Measurements from ENCODE around the gene MAG. TPM values are rescaled to one million over a fixed set of nuclear protein-coding genes. Genes with fewer than 3 reads are reported as not detected.

The MAG gene
- total RNA-seq, 2 donors from 2014 or later, result not detected

DNA sequence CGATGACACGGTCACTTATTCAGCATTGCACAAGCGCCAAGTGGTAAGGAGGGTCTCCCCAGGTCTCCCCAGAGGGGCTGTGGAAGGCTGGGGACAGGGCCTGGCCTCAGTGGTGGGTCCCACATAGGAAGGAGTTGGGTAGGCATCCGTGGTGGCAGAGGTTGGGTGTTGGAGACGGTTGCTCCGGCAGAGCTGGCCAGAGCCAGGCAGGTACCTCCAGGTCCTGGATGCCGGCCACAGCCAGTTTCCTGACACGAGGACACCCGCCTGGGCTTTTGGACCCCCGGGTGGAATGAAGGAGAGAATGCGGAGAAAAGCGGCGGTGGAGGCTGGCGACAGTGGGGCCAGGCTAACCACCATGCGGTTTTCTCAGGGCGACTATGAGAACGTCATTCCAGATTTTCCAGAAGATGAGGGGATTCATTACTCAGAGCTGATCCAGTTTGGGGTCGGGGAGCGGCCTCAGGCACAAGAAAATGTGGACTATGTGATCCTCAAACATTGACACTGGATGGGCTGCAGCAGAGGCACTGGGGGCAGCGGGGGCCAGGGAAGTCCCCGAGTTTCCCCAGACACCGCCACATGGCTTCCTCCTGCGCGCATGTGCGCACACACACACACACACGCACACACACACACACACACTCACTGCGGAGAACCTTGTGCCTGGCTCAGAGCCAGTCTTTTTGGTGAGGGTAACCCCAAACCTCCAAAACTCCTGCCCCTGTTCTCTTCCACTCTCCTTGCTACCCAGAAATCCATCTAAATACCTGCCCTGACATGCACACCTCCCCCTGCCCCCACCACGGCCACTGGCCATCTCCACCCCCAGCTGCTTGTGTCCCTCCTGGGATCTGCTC is 54.5 kb downstream of the MAG start:
- peak; percentile 80 for ATAC-seq
- Mint-ChIP-seq H3K36me3 (ENCODE audit: low read depth) (no peaks in the 10 kb centered on the region), H3K4me1 (peaks cover 36% of the 10 kb centered on the region), H3K27me3 (peaks cover 18% of the 10 kb centered on the region), H3K27ac (peak overlapping the region; percentile 94), H3K4me3 (peak overlapping the region; percentile 79)
- peak; percentile 59 to 73 (median 71) for DNase-seq
- H3K9me3 ChIP-seq (ENCODE audit: control insufficient read depth, low read length, poor library complexity, severe bottlenecking), result no peaks in the 10 kb centered on the region

DNA sequence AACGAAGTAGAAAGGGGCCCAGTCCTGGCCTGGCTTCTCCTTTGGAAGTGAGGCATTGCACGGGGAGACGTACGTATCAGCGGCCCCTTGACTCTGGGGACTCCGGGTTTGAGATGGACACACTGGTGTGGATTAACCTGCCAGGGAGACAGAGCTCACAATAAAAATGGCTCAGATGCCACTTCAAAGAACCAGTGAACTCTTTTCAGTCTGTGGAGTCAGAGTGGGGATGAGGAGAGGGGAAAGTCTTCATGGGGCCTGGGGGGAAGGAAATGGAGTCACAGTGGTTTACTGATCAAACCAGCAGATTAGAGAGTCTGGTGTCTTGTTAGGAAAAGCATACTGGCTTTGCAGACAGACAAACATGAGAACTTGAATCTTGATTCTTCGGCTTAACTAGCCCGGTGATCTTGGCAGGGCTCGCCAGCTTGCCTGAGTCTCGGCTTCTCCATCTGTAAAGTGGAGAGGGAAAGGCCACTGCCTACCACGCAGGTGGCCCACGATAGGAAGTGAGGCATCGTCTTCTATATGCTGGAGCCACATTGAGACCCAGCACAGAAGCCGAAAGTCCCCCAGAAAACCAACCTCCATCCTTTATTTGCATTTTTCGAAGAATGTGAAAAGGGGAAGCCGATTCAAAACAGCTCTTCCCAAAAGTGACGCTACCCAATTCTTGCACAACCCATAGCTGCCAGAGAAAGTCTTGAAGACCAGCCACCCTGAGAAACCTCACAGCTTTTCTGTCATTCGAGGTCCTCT is 55.4 kb downstream of the MAG start, which contains the start of gene FFAR1:
TSS of gene FFAR1 (plus strand) at position 732 of the 759 bp plus-strand sequence. CDS start 3,650 bp downstream, outside the sequence.
- peak; percentile 77 for ATAC-seq
- Mint-ChIP-seq H3K36me3 (ENCODE audit: low read depth) (no peaks in the 10 kb centered on the region), H3K27me3 (peaks cover 18% of the 10 kb centered on the region), H3K27ac (peak within 1 kb of the TSS; percentile 94), H3K4me3 (peak within 1 kb of the TSS; percentile 79), H3K4me1 (peaks cover 33% of the 10 kb centered on the region)
- peak in 2 of 3 donors; percentile 32 to 42 for DNase-seq
- H3K9me3 ChIP-seq (ENCODE audit: control insufficient read depth, low read length, poor library complexity, severe bottlenecking), result no peaks in the 10 kb centered on the region

GRCh38 chr19:35347930-35348298 is 56.0 kb downstream of the MAG start:
- peaks cover 35% of the 10 kb centered on the region for H3K4me1 Mint-ChIP-seq
- H3K4me3 Mint-ChIP-seq, result peak overlapping the region; percentile 79
- no peak for DNase-seq

GRCh38 chr19:35348911-35349611 is 57.1 kb downstream of the MAG start:
- no peaks in the 10 kb centered on the region for H3K9me3 ChIP-seq (ENCODE audit: control insufficient read depth, low read length, poor library complexity, severe bottlenecking)
- Mint-ChIP-seq H3K27me3 (peaks cover 14% of the 10 kb centered on the region), H3K4me3 (no peak overlapping the region), H3K4me1 (peaks cover 32% of the 10 kb centered on the region), H3K27ac (peak overlapping the region; percentile 83), H3K36me3 (ENCODE audit: low read depth) (no peaks in the 10 kb centered on the region)
- ATAC-seq (no peak), DNase-seq (no peak)

More at GRCh38 chr19:35347930-35348298, 56.0 kb downstream of the MAG start:
- Mint-ChIP-seq H3K27ac (peak overlapping the region; percentile 94), H3K36me3 (ENCODE audit: low read depth) (no peaks in the 10 kb centered on the region), H3K27me3 (peaks cover 18% of the 10 kb centered on the region)
- no peaks in the 10 kb centered on the region for H3K9me3 ChIP-seq (ENCODE audit: control insufficient read depth, low read length, poor library complexity, severe bottlenecking)
- ATAC-seq, result no peak

- Mint-ChIP-seq H3K4me1 (peaks cover 31% of the 10 kb centered on the region), H3K27ac (peak overlapping the region; percentile 83), H3K4me3 (no peak overlapping the region), H3K27me3 (peaks cover 14% of the 10 kb centered on the region), H3K36me3 (ENCODE audit: low read depth) (no peaks in the 10 kb centered on the region)
- ATAC-seq (no peak), DNase-seq (peak in 1 of 3 donors; percentile 3)
- H3K9me3 ChIP-seq (ENCODE audit: control insufficient read depth, low read length, poor library complexity, severe bottlenecking), result no peaks in the 10 kb centered on the region
Observed at GRCh38 chr19:35349614-35350521, 57.9 kb downstream of the MAG start.

- ATAC-seq (no peak), DNase-seq (no peak)
- H3K9me3 ChIP-seq (ENCODE audit: control insufficient read depth, low read length, poor library complexity, severe bottlenecking), result no peaks in the 10 kb centered on the region
- Mint-ChIP-seq H3K27me3 (peaks cover 12% of the 10 kb centered on the region), H3K36me3 (ENCODE audit: low read depth) (no peaks in the 10 kb centered on the region), H3K4me3 (no peak overlapping the region), H3K27ac (no peak overlapping the region), H3K4me1 (peaks cover 30% of the 10 kb centered on the region)
Observed at GRCh38 chr19:35350591-35350990, 58.6 kb downstream of the MAG start.

DNA sequence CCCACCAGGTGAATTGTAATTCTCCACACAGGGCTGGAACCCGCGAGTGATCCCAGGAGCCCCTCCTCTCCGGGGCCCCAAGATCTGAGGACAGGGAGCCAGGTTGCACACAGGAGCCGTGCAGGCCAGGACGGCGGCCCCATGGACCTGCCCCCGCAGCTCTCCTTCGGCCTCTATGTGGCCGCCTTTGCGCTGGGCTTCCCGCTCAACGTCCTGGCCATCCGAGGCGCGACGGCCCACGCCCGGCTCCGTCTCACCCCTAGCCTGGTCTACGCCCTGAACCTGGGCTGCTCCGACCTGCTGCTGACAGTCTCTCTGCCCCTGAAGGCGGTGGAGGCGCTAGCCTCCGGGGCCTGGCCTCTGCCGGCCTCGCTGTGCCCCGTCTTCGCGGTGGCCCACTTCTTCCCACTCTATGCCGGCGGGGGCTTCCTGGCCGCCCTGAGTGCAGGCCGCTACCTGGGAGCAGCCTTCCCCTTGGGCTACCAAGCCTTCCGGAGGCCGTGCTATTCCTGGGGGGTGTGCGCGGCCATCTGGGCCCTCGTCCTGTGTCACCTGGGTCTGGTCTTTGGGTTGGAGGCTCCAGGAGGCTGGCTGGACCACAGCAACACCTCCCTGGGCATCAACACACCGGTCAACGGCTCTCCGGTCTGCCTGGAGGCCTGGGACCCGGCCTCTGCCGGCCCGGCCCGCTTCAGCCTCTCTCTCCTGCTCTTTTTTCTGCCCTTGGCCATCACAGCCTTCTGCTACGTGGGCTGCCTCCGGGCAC is 59.6 kb downstream of the MAG start:
- no peaks in the 10 kb centered on the region for H3K9me3 ChIP-seq (ENCODE audit: control insufficient read depth, low read length, poor library complexity, severe bottlenecking)
- Mint-ChIP-seq H3K27me3 (peaks cover 4% of the 10 kb centered on the region), H3K4me3 (no peak overlapping the region), H3K27ac (no peak overlapping the region), H3K4me1 (peaks cover 22% of the 10 kb centered on the region), H3K36me3 (ENCODE audit: low read depth) (peaks cover 2% of the 10 kb centered on the region)
- ATAC-seq (no peak), DNase-seq (peak in 1 of 3 donors; percentile 3)

DNA sequence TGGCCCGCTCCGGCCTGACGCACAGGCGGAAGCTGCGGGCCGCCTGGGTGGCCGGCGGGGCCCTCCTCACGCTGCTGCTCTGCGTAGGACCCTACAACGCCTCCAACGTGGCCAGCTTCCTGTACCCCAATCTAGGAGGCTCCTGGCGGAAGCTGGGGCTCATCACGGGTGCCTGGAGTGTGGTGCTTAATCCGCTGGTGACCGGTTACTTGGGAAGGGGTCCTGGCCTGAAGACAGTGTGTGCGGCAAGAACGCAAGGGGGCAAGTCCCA is 60.2 kb downstream of the MAG start:
- peaks cover 17% of the 10 kb centered on the region for H3K4me1 Mint-ChIP-seq
- H3K4me3 Mint-ChIP-seq, result no peak overlapping the region
- DNase-seq (no peak), ATAC-seq (no peak)
- H3K36me3 Mint-ChIP-seq (ENCODE audit: low read depth), result peaks cover 2% of the 10 kb centered on the region
- H3K27me3 Mint-ChIP-seq, result peaks cover 4% of the 10 kb centered on the region
- no peak overlapping the region for H3K27ac Mint-ChIP-seq
- H3K9me3 ChIP-seq (ENCODE audit: control insufficient read depth, low read length, poor library complexity, severe bottlenecking), result no peaks in the 10 kb centered on the region

DNA sequence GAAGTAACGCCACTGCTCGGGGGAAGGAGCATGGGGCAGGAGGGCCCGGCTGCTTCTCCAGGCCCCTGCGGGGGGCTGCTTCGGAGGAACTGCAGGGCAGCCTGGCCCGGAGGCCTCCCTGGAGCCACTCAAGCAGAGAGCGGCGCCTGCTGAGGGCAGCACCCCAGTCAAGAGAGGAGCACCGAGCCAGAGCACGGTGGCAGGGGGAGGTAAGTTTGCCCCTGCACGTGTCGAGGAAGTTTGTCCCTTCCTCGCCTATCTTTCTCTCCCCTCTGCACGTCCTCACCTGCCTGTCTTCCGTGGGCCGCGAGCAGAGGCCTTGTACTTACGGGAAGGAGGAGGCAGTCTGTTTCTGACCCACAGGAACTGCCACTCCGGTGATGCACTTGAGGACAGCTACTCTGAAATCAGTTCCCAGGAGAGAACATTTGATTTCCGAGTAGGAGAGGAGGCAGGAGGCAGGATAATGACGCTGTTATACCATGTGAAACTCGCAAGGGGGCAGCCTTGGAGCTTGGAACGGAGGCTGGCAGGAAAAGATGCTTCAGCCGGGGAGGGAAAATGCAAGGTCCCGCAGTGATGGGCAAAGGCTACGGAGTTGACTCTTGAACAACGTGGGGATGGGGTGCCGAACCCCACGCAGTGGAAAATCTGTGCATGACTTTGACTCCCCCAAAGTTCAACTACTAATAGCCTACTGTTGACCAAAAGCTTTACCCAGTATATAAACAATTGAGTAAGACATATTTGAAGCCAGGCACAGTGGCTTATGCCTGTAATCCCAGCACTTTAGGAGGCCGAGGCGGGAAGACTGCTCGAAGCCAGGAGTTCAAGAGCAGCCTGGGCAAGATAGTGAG is 60.7 kb downstream of the MAG start:
- H3K27ac Mint-ChIP-seq, result no peak overlapping the region
- ATAC-seq, result peak; percentile 84
- peaks cover 2% of the 10 kb centered on the region for H3K36me3 Mint-ChIP-seq (ENCODE audit: low read depth)
- peaks cover 4% of the 10 kb centered on the region for H3K27me3 Mint-ChIP-seq
- H3K4me3 Mint-ChIP-seq, result no peak overlapping the region
- DNase-seq, result peak; percentile 44 to 53 (median 48)
- peaks cover 11% of the 10 kb centered on the region for H3K4me1 Mint-ChIP-seq
- no peaks in the 10 kb centered on the region for H3K9me3 ChIP-seq (ENCODE audit: control insufficient read depth, low read length, poor library complexity, severe bottlenecking)

- H3K4me3 Mint-ChIP-seq, result no peak overlapping the region
- no peak overlapping the region for H3K27ac Mint-ChIP-seq
- H3K4me1 Mint-ChIP-seq, result peaks cover 13% of the 10 kb centered on the region
Observed at GRCh38 chr19:35353635-35354034, 61.7 kb downstream of the MAG start.

DNA sequence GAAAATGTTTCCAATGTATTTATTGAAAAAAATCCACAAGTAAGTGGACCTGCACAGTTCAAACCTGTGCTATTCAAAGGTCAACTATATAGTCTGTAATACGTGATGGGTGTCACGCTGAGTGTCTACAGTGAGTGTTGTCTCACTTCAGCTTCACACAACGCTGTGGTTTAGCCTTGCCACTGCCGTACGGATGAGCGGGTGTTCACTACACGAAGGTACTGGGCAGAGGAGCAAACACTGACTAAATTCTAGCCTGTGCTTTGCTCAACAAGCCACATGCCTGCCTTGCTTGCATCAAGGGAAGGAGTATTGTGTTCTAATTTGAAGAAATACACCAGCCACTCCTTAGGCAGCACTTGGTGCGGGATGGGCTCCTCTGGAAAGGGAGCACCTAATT is 62.9 kb downstream of the MAG start:
- DNase-seq, result no peak
- H3K4me3 Mint-ChIP-seq, result no peak overlapping the region
- H3K9me3 ChIP-seq (ENCODE audit: control insufficient read depth, low read length, poor library complexity, severe bottlenecking), result no peaks in the 10 kb centered on the region

More at GRCh38 chr19:35353635-35354034, 61.7 kb downstream of the MAG start:
- DNase-seq (no peak), ATAC-seq (no peak)
- Mint-ChIP-seq H3K27me3 (peaks cover 12% of the 10 kb centered on the region), H3K36me3 (ENCODE audit: low read depth) (peaks cover 5% of the 10 kb centered on the region)
- H3K9me3 ChIP-seq (ENCODE audit: control insufficient read depth, low read length, poor library complexity, severe bottlenecking), result no peaks in the 10 kb centered on the region

More for the DNA sequence above, 62.9 kb downstream of the MAG start:
- Mint-ChIP-seq H3K27me3 (peaks cover 7% of the 10 kb centered on the region), H3K36me3 (ENCODE audit: low read depth) (peaks cover 5% of the 10 kb centered on the region), H3K4me1 (peaks cover 10% of the 10 kb centered on the region), H3K27ac (no peak overlapping the region)
- ATAC-seq, result no peak
